Activated CD8-positive, alpha-beta memory T cell treated with anti-CD3 and anti-CD28 coated beads for 1 hour (primary cell): ENCODE results near the gene HCAR3.
"Not testable (repeated sequence)": the region's sequence is repeated elsewhere in the genome, so short reads cannot be mapped to it uniquely, and the experiment has no call there.

Experiments used
- DNase-seq, 2 donors: peaks; one replicate each; pipeline ENCODE4 v3.0.0-alpha.2; 2020; ENCODE audit warnings: low read depth in 1 of 2; ENCODE audit errors: extremely low read depth in 1 of 2

HCAR3 gene

DNA sequence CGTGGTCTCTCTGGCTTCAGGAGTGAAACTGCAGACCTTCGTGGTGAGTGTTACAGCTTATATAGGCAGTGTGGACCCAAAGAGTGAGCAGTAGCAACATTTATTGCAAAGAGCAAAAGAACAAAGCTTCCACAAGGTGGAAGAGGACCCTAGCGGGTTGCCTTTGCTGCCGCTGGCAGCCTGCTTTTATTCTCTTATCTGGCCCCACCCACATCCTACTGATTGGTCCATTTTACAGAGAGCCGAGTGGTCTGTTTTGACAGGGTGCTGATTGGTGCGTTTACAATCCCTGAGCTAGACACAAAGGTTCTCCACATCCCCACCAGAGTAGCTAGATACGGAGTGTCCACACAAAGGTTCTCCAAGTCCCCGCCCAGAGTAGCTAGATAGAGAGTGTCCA lies 40.6 kb downstream of the HCAR3 start:
- DNase-seq = not testable (repeated sequence)

DNA sequence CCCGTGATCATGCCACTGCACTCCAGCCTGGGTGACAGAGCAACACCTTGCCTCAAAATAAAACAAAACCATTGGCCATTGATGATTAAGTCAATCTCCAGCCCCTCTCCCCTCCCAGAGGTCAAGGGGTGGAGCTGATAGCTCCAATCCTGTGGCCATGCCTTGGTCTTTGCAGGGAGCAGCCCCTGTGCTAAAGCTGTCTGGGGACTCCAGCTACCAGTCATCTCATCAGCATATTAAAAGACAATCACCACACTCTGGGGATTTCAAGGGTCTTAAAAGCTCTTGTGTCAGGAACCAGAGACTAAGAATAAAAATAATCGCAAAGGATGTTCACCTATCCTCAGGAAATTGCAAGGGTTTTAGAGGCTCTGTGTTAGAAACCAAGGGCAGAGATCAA lies 44.1 kb downstream of the HCAR3 start:
- DNase-seq = no peak

- no peak for DNase-seq
Observed at GRCh38 chr12:122669397-122670070, 47.1 kb downstream of the HCAR3 start.

- no peak for DNase-seq
Observed at GRCh38 chr12:122668268-122668667, 48.3 kb downstream of the HCAR3 start.

DNA sequence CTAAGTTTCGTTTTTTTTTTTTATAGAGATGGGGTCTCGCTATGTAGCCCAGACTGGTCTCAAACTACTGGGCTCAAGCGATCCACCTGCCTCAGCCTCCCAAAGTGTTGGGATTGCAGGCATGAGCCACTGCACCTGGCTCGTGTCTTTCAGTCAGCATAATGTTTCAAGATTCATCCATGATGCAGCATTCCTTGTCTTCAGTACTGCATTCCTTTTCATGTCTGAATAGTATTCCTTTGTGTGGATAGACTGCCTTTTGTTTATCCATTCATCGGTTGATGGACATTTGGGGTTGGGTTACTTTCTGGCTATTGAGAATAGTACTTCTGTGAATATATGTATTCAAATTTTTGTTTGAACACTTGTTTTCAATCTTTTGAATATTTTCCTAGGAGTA lies 50.9 kb downstream of the HCAR3 start:
- no peak for DNase-seq

GRCh38 chr12:122665349-122665748 lies 51.3 kb downstream of the HCAR3 start:
- DNase-seq = no peak
